Fibroblast of lung (primary cell): ENCODE data around the gene KRT15.

ENCODE experiments used
- EZH2 ChIP-seq: IDR thresholded peaks from 2 replicates; pipeline ENCODE4 v1.5.1; 2012; ENCODE audit warnings: low read length, control low read depth, mild to moderate bottlenecking; ENCODE audit errors: missing control alignments
- TF ChIP-seq, protein P1 (sequence below), 2 donors: IDR thresholded peaks in 1 of 2; conservative IDR thresholded peaks in 1 of 2; 1 replicate in 1 of 2; 2 replicates in 1 of 2; pipeline ENCODE4 v1.5.1; 2011 to 2012; ENCODE audit warnings: low read length in 2 of 2, control low read depth in 1 of 2, inconsistent platforms in 1 of 2, low read depth in 1 of 2, mild to moderate bottlenecking in 1 of 2

DNA sequence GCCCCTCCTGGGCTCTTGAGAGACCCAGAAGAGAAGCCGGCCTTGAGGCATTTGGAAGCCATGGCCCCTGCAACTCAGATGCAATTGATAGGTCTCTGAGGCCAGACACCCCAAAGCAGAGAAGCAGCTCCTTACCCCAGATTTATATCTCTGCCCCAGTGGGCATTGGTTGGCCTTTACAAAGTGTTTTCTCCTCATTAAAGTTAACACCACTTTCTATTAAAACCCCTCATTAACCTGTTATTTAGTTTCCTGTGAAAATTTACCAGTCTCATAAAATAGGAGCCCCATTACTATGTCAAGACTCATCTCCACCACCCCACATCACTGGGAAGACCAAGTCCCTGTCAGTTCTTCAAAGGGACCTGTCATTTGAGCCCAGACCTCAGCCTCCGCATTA lies 37.7 kb downstream of the KRT15 start, which contains the start of gene KRT35:
- TF ChIP-seq, protein P1, sequence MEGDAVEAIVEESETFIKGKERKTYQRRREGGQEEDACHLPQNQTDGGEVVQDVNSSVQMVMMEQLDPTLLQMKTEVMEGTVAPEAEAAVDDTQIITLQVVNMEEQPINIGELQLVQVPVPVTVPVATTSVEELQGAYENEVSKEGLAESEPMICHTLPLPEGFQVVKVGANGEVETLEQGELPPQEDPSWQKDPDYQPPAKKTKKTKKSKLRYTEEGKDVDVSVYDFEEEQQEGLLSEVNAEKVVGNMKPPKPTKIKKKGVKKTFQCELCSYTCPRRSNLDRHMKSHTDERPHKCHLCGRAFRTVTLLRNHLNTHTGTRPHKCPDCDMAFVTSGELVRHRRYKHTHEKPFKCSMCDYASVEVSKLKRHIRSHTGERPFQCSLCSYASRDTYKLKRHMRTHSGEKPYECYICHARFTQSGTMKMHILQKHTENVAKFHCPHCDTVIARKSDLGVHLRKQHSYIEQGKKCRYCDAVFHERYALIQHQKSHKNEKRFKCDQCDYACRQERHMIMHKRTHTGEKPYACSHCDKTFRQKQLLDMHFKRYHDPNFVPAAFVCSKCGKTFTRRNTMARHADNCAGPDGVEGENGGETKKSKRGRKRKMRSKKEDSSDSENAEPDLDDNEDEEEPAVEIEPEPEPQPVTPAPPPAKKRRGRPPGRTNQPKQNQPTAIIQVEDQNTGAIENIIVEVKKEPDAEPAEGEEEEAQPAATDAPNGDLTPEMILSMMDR (conservative IDR thresholded peaks at IDR 0.05 in 1 of 2, IDR thresholded peaks at IDR 0.05 in 1 of 2; ENCODE audit: low read depth in 1 of 2, low read length in 2 of 2) = no peak
- TF ChIP-seq EZH2 = no peak
